DOHH2 (cell line): ENCODE measurements around the gene HECW1.

Experiments used
- EZH2phosphoT487 ChIP-seq: fragments of 200-600 bp; sonication (generic); IDR thresholded peaks from 2 replicates; pipeline ENCODE4 v1.6.1; 2017; ENCODE audit warnings: borderline replicate concordance, mild to moderate bottlenecking, antibody characterized with exemption, low read length, moderate library complexity, mixed read lengths
- TF ChIP-seq, protein P1 (sequence below): fragments of 200-600 bp; sonication (generic); IDR thresholded peaks from one replicate; pipeline ENCODE4 v1.5.1; 2014; ENCODE audit warnings: antibody characterized with exemption, mild to moderate bottlenecking, low read depth, low read length; ENCODE audit not compliant: poor library complexity, severe bottlenecking

DNA sequence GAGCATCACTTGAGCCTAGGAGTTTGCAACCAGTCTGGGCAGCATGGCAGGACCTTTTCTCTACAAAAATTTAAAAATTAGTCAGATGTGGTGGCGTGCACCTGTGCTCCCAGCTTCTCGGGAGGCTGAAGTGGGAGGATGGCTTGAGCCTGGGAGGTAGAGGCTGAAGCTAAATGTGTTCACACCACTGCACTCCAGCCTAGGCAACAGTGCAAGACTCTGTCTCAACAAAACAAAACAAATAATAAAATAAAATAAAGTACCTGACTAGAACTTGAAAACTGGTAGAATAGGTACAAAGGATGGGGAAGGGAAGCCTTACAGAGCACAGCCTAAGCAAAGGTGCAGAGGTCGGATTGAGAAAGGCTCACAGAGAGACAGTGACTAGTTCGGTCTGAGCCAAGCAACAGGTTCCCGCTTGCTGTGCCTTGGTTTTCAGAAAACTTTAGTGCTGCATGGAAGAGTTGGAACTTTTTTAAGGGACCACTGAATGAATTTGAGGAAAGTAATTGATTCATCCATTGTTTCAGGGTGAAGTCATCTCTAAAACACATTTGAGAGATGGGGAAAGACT, 370.3 kb downstream of the HECW1 start:
- TF ChIP-seq, protein P1, sequence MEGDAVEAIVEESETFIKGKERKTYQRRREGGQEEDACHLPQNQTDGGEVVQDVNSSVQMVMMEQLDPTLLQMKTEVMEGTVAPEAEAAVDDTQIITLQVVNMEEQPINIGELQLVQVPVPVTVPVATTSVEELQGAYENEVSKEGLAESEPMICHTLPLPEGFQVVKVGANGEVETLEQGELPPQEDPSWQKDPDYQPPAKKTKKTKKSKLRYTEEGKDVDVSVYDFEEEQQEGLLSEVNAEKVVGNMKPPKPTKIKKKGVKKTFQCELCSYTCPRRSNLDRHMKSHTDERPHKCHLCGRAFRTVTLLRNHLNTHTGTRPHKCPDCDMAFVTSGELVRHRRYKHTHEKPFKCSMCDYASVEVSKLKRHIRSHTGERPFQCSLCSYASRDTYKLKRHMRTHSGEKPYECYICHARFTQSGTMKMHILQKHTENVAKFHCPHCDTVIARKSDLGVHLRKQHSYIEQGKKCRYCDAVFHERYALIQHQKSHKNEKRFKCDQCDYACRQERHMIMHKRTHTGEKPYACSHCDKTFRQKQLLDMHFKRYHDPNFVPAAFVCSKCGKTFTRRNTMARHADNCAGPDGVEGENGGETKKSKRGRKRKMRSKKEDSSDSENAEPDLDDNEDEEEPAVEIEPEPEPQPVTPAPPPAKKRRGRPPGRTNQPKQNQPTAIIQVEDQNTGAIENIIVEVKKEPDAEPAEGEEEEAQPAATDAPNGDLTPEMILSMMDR: no peak
- TF ChIP-seq EZH2phosphoT487: no peak
